A549 (cell line): ENCODE data around the gene GRIK2. TPM values are rescaled to one million over a fixed set of nuclear protein-coding genes. Genes with fewer than 3 reads are reported as not detected.
"Not testable (repeated sequence)": the region's sequence is repeated elsewhere in the genome, so short reads cannot be mapped to it uniquely, and the experiment has no call there.

Experiments
- ATAC-seq, 2 experiments: fragments of 200-7000 bp in 1 of 2; fragments of >200 bp in 1 of 2; cut with Nextera tagmentation in 1 of 2; cut with Tn5 transposase in 1 of 2; 3 replicates each; pipeline versions ENCODE4 v1.8.0 to v1.9.1; 2018 to 2020; ENCODE audit warnings: mild to moderate bottlenecking in 1 of 2, moderate library complexity in 1 of 2
- CTCF ChIA-PET: fragments of 300-600 bp; sonication (Branson Sonifier 250); formaldehyde crosslinking; extraction: SDS; loops from one replicate; lab custom pipeline; 2021; ENCODE audit warnings: antibody characterized with exemption, inconsistent platforms; lab: Yijun Ruan, JAX
- POLR2A ChIA-PET: fragments of 350-600 bp; formaldehyde crosslinking; extraction: SDS; loops from one replicate; lab custom pipeline; 2021; ENCODE audit warnings: antibody characterized with exemption, inconsistent platforms; lab: Yijun Ruan, JAX
- DNase-seq, 2 experiments: peaks; one replicate each; pipeline versions ENCODE4 v3.0.0 to v3.0.0-alpha.2; 2011 to 2016; ENCODE audit warnings: low read depth in 1 of 2, low spot score in 1 of 2
- FAIRE-seq: peaks from 2 replicates; lab custom pipeline; 2011; peaks lifted over from hg19 to GRCh38; lab: Jason Lieb, UNC
- H3K27ac ChIP-seq, 2 experiments: fragments of >200 bp; sonication (Bioruptor Twin); formaldehyde crosslinking; 3 replicates each; pipeline ENCODE4 v1.5.1; 2016 to 2017
- H3K4me1 ChIP-seq: fragments of >200 bp; sonication (Bioruptor Twin); formaldehyde crosslinking; 3 replicates; pipeline ENCODE4 v1.6.1; 2016
- H3K4me2 ChIP-seq: fragments of >200 bp; sonication (Bioruptor Twin); formaldehyde crosslinking; 3 replicates; pipeline ENCODE4 v1.6.1; 2016
- H3K4me3 ChIP-seq: fragments of >200 bp; sonication (Bioruptor Twin); formaldehyde crosslinking; 3 replicates; pipeline ENCODE4 v1.5.1; 2016
- H3K9me3 ChIP-seq: fragments of >200 bp; sonication (Bioruptor Twin); formaldehyde crosslinking; 3 replicates; pipeline ENCODE4 v1.6.1; 2016
- BCL3 ChIP-seq: fragments of >200 bp; sonication (Bioruptor Twin); formaldehyde crosslinking; IDR thresholded peaks from 3 replicates; pipeline ENCODE4 v1.6.1; 2016
- CEBPB ChIP-seq, 2 experiments: fragments of >200 bp in 1 of 2; sonication (Bioruptor Twin) in 1 of 2; formaldehyde crosslinking in 1 of 2; IDR thresholded peaks; 2 replicates each; pipeline ENCODE4 v1.6.1; 2012 to 2016
- CHD4 ChIP-seq: fragments of 200-600 bp; sonication (generic); IDR thresholded peaks from 2 replicates; pipeline ENCODE4 v1.6.1; 2016; ENCODE audit warnings: antibody characterized with exemption, mild to moderate bottlenecking, borderline replicate concordance
- ELK1 ChIP-seq: fragments of 150-350 bp; IDR thresholded peaks from 2 replicates; pipeline ENCODE4 v1.6.1; 2014; ENCODE audit warnings: low read depth, mild to moderate bottlenecking, low read length
- EP300 ChIP-seq, 2 experiments: fragments of >200 bp; sonication (Bioruptor Twin); formaldehyde crosslinking; IDR thresholded peaks; 2 replicates in 1 of 2; 3 replicates in 1 of 2; pipeline ENCODE4 v1.6.1; 2016 to 2017
- FOSL2 ChIP-seq, 2 experiments: fragments of 450-650 bp in 1 of 2; fragments of >200 bp in 1 of 2; sonication (Bioruptor Twin) in 1 of 2; formaldehyde crosslinking; IDR thresholded peaks; 2 replicates each; pipeline versions ENCODE4 v1.5.0 to v1.6.1; 2016 to 2020; ENCODE audit warnings: mild to moderate bottlenecking in 1 of 2, moderate library complexity in 1 of 2
- FOXS1 ChIP-seq: fragments of 250-450 bp; sonication (Bioruptor Pico); IDR thresholded peaks from 2 replicates; pipeline ENCODE4 v1.5.0; 2020; ENCODE audit warnings: mild to moderate bottlenecking, moderate library complexity
- HES2 ChIP-seq: fragments of >200 bp; sonication (Bioruptor Twin); formaldehyde crosslinking; IDR thresholded peaks from 2 replicates; pipeline ENCODE4 v1.6.1; 2016
- HMGXB4 ChIP-seq: fragments of 250-450 bp; sonication (Bioruptor Pico); IDR thresholded peaks from 2 replicates; pipeline ENCODE4 v1.5.0; 2021; ENCODE audit warnings: mild to moderate bottlenecking, moderate library complexity, borderline replicate concordance
- HOXA7 ChIP-seq: fragments of 250-450 bp; sonication (Bioruptor Pico); IDR thresholded peaks from 2 replicates; pipeline ENCODE4 v1.5.0; 2020; ENCODE audit warnings: mild to moderate bottlenecking, moderate library complexity
- MAX ChIP-seq: IDR thresholded peaks from 2 replicates; pipeline ENCODE4 v1.6.1; 2012
- NPAS2 ChIP-seq: fragments of 250-450 bp; sonication (Bioruptor Pico); IDR thresholded peaks from 2 replicates; pipeline ENCODE4 v1.8.0; 2022; ENCODE audit warnings: mild to moderate bottlenecking, moderate library complexity, borderline replicate concordance
- PBX3 ChIP-seq: IDR thresholded peaks from 2 replicates; pipeline ENCODE4 v1.6.1; 2012
- PHF8 ChIP-seq: fragments of 200-600 bp; sonication (generic); IDR thresholded peaks from 2 replicates; pipeline ENCODE4 v1.6.1; 2016; ENCODE audit warnings: low read depth, mild to moderate bottlenecking, antibody characterized with exemption, moderate library complexity, borderline replicate concordance
- RARB ChIP-seq: fragments of 250-450 bp; sonication (Bioruptor Pico); IDR thresholded peaks from 2 replicates; pipeline ENCODE4 v1.8.0; 2021; ENCODE audit warnings: mild to moderate bottlenecking, moderate library complexity
- REST ChIP-seq: fragments of 200-600 bp; sonication (generic); IDR thresholded peaks from 2 replicates; pipeline ENCODE4 v1.6.1; 2016; ENCODE audit warnings: antibody characterized with exemption, mild to moderate bottlenecking, moderate library complexity
- SREBF2 ChIP-seq: fragments of 450-650 bp; IDR thresholded peaks from 2 replicates; pipeline ENCODE4 v1.6.1; 2014; ENCODE audit warnings: mild to moderate bottlenecking, moderate library complexity
- TP53 ChIP-seq: fragments of 250-450 bp; sonication (Bioruptor Pico); IDR thresholded peaks from 2 replicates; pipeline ENCODE4 v1.5.0; 2021; ENCODE audit warnings: mild to moderate bottlenecking, moderate library complexity
- ZNF302 ChIP-seq: fragments of 250-450 bp; sonication (Bioruptor Pico); IDR thresholded peaks from 2 replicates; pipeline ENCODE4 v1.9.0; 2021; ENCODE audit warnings: inconsistent platforms, mild to moderate bottlenecking, moderate library complexity
- ZSCAN20 ChIP-seq: fragments of 250-450 bp; sonication (Bioruptor Pico); IDR thresholded peaks from 2 replicates; pipeline ENCODE4 v1.8.0; 2022; ENCODE audit warnings: mild to moderate bottlenecking, moderate library complexity
- WGBS: methylation state at CpG from one replicate; pipeline ENCODE4 v1.1.6; 2017; ENCODE audit errors: missing lambda C conversion rate; 5-methylcytosine and 5-hydroxymethylcytosine counted together
- polyA plus RNA-seq, 4 experiments: library from polyadenylated mRNA; depleted of rRNA in 3 of 4; stranded (reverse); fragments of >200 nt; fragmentation: RNase III in 1 of 4; extraction: RNeasy Plus Mini Kit Qiagen cat#74134 plus additional on column Dnase treatment in 1 of 4; gene quantifications; 2 replicates in 3 of 4; 3 replicates in 1 of 4; pipeline ENCODE4 v1.2.3, GENCODE V29; 2011 to 2017

GRIK2 gene
- polyA plus RNA-seq, 2 of the 4 experiments (the other 2 are of a cell fraction) = 0.56 to 0.65 TPM

GRCh38 chr6:101348816-101349215 is 44.7 kb upstream of the GRIK2 start:
- Histone ChIP-seq H3K4me3 (no peak overlapping the region), H3K9me3 (no peaks in the 10 kb centered on the region), H3K4me2 (no peak overlapping the region), H3K27ac (no peak overlapping the region), H3K4me1 (no peaks in the 10 kb centered on the region)
- POLR2A ChIA-PET = no interaction called here
- TF ChIP-seq REST (no peak), ZNF302 (CRISPR knock-in tag) (no peak), FOXS1 (CRISPR knock-in tag) (no peak), FOSL2 (IDR thresholded peaks at IDR 0.05) (no peak), FOSL2 (CRISPR knock-in tag; IDR thresholded peaks at IDR 0.05) (no peak), SREBF2 (no peak), ZSCAN20 (CRISPR knock-in tag) (no peak), PBX3 (no peak), CEBPB (IDR thresholded peaks at IDR 0.05) (no peak), EP300 (IDR thresholded peaks at IDR 0.05) (no peak), TP53 (no peak), HES2 (no peak), MAX (no peak), CHD4 (no peak), RARB (CRISPR knock-in tag) (no peak), HOXA7 (no peak), BCL3 (no peak)
- no peak for DNase-seq
- FAIRE-seq = no peak
- WGBS = 23% methylated on average over 3 of the region's 3 CpGs
- no peak for ATAC-seq
- CTCF ChIA-PET = no interaction called here

GRCh38 chr6:101350631-101351030 is 42.9 kb upstream of the GRIK2 start:
- POLR2A ChIA-PET, CTCF ChIA-PET: not testable (repeated sequence)

GRCh38 chr6:101351173-101351572 is 42.3 kb upstream of the GRIK2 start:
- no peak for ATAC-seq
- POLR2A ChIA-PET = no interaction called here
- no peak for DNase-seq
- CTCF ChIA-PET = no interaction called here
- H3K27ac ChIP-seq = no peak overlapping the region
- TF ChIP-seq EP300 (IDR thresholded peaks at IDR 0.05) = no peak
- no peak for TF ChIP-seq ELK1
- no peak for TF ChIP-seq RARB (CRISPR knock-in tag)
- TF ChIP-seq NPAS2 = no peak
- no peak for TF ChIP-seq HMGXB4 (CRISPR knock-in tag)
- TF ChIP-seq FOXS1 (CRISPR knock-in tag) = no peak
- TF ChIP-seq PHF8 = no peak
- TF ChIP-seq ZNF302 (CRISPR knock-in tag) = no peak
- H3K9me3 ChIP-seq = no peaks in the 10 kb centered on the region
- H3K4me1 ChIP-seq = no peaks in the 10 kb centered on the region
- FAIRE-seq = no peak
- H3K4me2 ChIP-seq = no peak overlapping the region
- H3K4me3 ChIP-seq = no peak overlapping the region
- 13% methylated on average over 1 of the region's 1 CpG for WGBS

More at GRCh38 chr6:101350631-101351030, 42.9 kb upstream of the GRIK2 start:
- FAIRE-seq, H3K9me3 ChIP-seq, ATAC-seq, DNase-seq, H3K4me1 ChIP-seq, H3K4me3 ChIP-seq, H3K4me2 ChIP-seq, H3K27ac ChIP-seq: not testable (repeated sequence)
- WGBS = 22% methylated on average over 6 of the region's 6 CpGs
